ENCODE data around the gene EHBP1L1. TPM values are rescaled to one million over a fixed set of nuclear protein-coding genes. Genes with fewer than 3 reads are reported as not detected.

Gene EHBP1L1
- total and polyA plus RNA-seq, 2 of the 13 experiments (the other 11 are each of a cell fraction or from before 2014, with no cell fraction given): 8.3 to 10.6 TPM

DNA sequence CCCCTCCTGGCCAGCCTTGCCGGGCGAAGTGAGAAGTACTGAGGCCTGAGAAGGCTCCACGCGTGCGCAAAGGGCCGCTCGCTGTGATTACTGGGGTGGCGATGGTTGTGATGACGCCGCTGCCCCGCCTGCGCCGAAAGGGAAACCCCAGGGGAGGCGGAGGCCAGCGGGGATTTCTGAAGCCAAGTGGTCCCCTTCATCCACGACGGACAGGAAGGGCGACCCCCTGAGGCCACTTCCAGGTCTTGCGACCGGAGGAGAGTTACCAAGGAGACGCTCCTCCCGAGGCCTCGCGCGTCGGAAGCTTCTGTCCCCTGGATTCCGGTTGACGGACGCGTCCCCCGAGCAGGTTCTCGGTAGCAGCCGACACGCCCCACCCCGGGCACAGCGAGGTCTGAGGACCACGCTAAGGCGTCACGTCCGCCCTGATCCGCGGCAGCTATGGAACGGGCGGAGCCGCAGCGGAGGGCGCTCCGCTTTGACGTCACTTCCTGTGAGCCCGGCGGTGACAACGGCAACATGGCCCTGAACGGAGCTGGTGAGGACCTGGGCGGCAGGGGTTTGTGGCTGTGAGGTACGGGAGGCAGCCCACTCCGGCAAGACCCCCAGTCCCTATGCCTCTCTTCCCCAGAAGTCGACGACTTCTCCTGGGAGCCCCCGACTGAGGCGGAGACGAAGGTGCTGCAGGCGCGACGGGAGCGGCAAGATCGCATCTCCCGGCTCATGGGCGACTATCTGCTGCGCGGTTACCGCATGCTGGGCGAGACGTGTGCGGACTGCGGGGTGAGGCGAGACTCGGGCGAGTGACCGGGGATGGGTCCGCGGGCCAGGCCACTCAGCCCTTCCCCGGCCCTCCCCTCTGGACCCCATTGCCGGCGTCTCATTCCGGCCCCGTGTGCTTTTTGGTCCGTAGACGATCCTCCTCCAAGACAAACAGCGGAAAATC lies 5.6 kb upstream of the EHBP1L1 start, which contains the start of gene ZNRD2 (continued):
- TF ChIP-seq, protein P1, sequence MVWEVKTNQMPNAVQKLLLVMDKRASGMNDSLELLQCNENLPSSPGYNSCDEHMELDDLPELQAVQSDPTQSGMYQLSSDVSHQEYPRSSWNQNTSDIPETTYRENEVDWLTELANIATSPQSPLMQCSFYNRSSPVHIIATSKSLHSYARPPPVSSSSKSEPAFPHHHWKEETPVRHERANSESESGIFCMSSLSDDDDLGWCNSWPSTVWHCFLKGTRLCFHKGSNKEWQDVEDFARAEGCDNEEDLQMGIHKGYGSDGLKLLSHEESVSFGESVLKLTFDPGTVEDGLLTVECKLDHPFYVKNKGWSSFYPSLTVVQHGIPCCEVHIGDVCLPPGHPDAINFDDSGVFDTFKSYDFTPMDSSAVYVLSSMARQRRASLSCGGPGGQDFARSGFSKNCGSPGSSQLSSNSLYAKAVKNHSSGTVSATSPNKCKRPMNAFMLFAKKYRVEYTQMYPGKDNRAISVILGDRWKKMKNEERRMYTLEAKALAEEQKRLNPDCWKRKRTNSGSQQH (CRISPR knock-in tag; IDR thresholded peaks at IDR 0.05; ENCODE audit: low read depth): 0 out of 2 replicates have a peak, but pooled peaks have one; percentile 55
- TF ChIP-seq LCORL (IDR thresholded peaks at IDR 0.05) (no peak), LCORL (CRISPR knock-in tag; IDR thresholded peaks at IDR 0.05) (peak; percentile 84), ATM (IDR thresholded peaks at IDR 0.05; ENCODE audit: borderline replicate concordance) (no peak), ZNF792 (CRISPR knock-in tag; IDR thresholded peaks at IDR 0.05) (peak; percentile 79), HNRNPLL (IDR thresholded peaks at IDR 0.05; ENCODE audit: low read depth, low read length, poor library complexity, severe bottlenecking) (peak; percentile 73), BORCS8-MEF2B (CRISPR knock-in tag; IDR thresholded peaks at IDR 0.05) (peak; percentile 76), ZNF672 (CRISPR knock-in tag; IDR thresholded peaks at IDR 0.05) (no peak), CCDC6 (CRISPR knock-in tag; IDR thresholded peaks at IDR 0.05) (peak; percentile 97), MEIS2 (CRISPR knock-in tag; IDR thresholded peaks at IDR 0.05) (peak; percentile 63; the same call in 1 of the 2 replicates), MLLT10 (CRISPR knock-in tag; IDR thresholded peaks at IDR 0.05) (no peak), ARID2 (CRISPR knock-in tag; IDR thresholded peaks at IDR 0.05; ENCODE audit: borderline replicate concordance) (no peak), SIN3B (IDR thresholded peaks at IDR 0.05; ENCODE audit: low read length) (peak; percentile 96), GZF1 (CRISPR knock-in tag; IDR thresholded peaks at IDR 0.05) (0 out of 2 replicates have a peak, but pooled peaks have one; percentile 79), ZMAT3 (CRISPR knock-in tag; conservative IDR thresholded peaks at IDR 0.05) (peak; percentile 19; the same call in 1 of the 2 replicates), TGIF2 (CRISPR knock-in tag; IDR thresholded peaks at IDR 0.05) (0 out of 2 replicates have a peak, but pooled peaks have one; percentile 3), FOXJ3 (CRISPR knock-in tag; IDR thresholded peaks at IDR 0.05; ENCODE audit: borderline replicate concordance) (no peak; the same call in 1 of the 2 replicates)
- TF ChIP-seq, protein P2, sequence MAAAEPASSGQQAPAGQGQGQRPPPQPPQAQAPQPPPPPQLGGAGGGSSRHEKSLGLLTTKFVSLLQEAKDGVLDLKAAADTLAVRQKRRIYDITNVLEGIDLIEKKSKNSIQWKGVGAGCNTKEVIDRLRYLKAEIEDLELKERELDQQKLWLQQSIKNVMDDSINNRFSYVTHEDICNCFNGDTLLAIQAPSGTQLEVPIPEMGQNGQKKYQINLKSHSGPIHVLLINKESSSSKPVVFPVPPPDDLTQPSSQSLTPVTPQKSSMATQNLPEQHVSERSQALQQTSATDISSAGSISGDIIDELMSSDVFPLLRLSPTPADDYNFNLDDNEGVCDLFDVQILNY (CRISPR knock-in tag; conservative IDR thresholded peaks at IDR 0.05): no peak
- TF ChIP-seq, protein P3, sequence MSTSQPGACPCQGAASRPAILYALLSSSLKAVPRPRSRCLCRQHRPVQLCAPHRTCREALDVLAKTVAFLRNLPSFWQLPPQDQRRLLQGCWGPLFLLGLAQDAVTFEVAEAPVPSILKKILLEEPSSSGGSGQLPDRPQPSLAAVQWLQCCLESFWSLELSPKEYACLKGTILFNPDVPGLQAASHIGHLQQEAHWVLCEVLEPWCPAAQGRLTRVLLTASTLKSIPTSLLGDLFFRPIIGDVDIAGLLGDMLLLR (CRISPR knock-in tag; IDR thresholded peaks at IDR 0.05): peak; percentile 82; the same call in 1 of the 2 replicates
- TF ChIP-seq, protein P4, sequence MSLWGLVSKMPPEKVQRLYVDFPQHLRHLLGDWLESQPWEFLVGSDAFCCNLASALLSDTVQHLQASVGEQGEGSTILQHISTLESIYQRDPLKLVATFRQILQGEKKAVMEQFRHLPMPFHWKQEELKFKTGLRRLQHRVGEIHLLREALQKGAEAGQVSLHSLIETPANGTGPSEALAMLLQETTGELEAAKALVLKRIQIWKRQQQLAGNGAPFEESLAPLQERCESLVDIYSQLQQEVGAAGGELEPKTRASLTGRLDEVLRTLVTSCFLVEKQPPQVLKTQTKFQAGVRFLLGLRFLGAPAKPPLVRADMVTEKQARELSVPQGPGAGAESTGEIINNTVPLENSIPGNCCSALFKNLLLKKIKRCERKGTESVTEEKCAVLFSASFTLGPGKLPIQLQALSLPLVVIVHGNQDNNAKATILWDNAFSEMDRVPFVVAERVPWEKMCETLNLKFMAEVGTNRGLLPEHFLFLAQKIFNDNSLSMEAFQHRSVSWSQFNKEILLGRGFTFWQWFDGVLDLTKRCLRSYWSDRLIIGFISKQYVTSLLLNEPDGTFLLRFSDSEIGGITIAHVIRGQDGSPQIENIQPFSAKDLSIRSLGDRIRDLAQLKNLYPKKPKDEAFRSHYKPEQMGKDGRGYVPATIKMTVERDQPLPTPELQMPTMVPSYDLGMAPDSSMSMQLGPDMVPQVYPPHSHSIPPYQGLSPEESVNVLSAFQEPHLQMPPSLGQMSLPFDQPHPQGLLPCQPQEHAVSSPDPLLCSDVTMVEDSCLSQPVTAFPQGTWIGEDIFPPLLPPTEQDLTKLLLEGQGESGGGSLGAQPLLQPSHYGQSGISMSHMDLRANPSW (CRISPR knock-in tag; IDR thresholded peaks at IDR 0.05; ENCODE audit: borderline replicate concordance): peak; percentile 79; the same call in 1 of the 2 replicates
- TF ChIP-seq, protein P5, sequence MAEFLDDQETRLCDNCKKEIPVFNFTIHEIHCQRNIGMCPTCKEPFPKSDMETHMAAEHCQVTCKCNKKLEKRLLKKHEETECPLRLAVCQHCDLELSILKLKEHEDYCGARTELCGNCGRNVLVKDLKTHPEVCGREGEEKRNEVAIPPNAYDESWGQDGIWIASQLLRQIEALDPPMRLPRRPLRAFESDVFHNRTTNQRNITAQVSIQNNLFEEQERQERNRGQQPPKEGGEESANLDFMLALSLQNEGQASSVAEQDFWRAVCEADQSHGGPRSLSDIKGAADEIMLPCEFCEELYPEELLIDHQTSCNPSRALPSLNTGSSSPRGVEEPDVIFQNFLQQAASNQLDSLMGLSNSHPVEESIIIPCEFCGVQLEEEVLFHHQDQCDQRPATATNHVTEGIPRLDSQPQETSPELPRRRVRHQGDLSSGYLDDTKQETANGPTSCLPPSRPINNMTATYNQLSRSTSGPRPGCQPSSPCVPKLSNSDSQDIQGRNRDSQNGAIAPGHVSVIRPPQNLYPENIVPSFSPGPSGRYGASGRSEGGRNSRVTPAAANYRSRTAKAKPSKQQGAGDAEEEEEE (CRISPR knock-in tag; IDR thresholded peaks at IDR 0.05; ENCODE audit: borderline replicate concordance): no peak; the same call in 1 of the 2 replicates

Measured in HepG2 (cell line).